GM21423 (cell line): Measurements from ENCODE around the gene HOXD8.

ENCODE experiments used
- ATAC-seq: cut with Tn5 transposase; IDR thresholded peaks from one replicate; pipeline ENCODE4 v1.9.1; 2021; ENCODE audit warnings: mild to moderate bottlenecking, moderate library complexity; ENCODE audit not compliant: unreplicated experiment

HOXD8 gene

GRCh38 chr2:176145085-176145969, 15.8 kb downstream of the HOXD8 start:
- ATAC-seq: no peak

DNA sequence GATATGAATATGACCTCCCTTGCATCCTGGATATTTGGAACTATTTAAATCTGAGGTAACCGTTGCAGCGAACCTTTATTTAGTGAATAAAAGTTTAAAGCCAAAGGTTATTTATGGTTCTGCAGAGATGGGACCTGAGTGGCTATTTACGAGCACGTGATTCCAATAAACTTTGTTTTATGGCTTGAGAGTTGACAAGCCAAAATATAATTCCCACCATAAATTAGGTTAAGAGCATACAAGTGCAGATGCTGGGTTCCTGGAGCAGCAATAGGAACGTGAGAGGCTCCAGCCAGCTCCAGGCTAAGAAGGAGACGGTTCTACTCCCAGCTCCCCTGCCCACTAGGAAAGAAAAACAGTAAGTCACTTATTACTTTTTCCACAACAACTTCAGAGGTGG, 16.6 kb downstream of the HOXD8 start:
- ATAC-seq: no peak

DNA sequence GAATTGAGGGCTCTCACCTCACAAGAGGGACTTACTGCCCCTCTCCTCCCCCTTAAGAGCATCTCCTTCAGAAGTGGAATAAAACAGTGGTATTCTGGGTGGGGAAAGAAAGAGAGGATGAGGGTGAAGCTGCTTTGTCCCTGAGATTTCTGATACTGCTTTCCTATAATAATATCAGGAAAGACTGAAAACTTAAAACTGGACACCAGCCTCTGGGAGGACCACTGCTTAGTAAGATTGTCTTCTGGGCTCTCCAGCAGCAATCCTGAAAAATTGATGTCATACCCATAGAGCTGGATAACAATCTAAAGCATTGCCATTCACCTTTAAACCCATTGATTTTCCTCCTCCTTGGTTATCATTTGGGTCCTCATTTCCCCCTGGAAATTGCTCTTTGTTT, 17.1 kb downstream of the HOXD8 start:
- no peak for ATAC-seq

GRCh38 chr2:176147210-176147799, 17.8 kb downstream of the HOXD8 start:
- ATAC-seq: no peak

- ATAC-seq: no peak
Observed at GRCh38 chr2:176147800-176148496, 18.4 kb downstream of the HOXD8 start.

GRCh38 chr2:176148751-176149421, 19.4 kb downstream of the HOXD8 start:
- no peak for ATAC-seq

DNA sequence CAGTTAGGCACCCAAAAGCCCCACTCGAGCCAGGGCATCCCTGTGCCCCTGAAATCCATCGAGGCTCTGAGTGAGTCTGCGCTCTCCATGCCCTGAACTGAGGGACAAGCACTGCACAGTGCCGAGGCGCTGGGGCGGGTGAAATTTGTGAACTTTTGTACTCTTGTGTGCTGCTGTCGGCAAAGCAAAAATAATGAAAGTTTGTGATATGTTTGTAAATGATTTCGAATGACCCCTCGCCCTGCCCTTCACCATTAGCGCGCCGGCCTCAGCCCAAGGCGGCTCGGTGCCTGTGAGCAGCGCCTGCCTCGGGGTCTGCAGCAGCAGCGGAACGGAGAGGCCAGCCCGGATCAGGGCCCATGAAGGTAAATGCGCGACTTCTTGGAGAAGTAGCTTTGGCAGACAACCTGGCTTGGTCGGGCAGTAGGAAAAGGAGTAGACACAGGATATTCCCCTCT, 20.0 kb downstream of the HOXD8 start:
- ATAC-seq: no peak

DNA sequence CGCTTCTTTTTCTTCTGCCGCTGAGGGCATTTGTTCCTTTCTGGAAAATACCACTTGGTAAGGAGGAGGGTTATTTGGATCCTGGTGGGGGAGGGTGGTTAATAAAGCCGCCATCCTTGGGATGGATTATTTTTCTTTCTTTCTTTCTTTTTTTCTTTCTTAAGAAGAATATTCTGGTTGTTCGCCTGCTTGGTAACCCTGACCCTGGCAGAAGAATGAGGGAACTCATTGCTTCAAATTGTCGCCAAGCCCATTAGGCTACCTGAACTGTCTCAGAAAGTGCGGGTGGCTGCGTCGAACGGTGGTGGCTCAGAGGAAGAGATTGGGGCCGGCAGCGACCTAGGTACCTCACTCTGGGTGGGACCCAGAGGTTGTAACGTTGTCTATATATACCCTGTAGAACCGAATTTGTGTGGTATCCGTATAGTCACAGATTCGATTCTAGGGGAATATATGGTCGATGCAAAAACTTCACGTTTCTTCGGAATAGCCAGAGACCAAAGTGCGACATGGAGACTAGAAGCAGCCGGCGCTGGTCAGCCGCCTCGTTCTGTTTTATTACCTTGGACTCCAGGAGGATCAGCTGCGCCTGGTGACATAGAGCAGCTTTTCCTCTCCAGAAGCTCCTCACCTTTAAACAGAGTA, 20.6 kb downstream of the HOXD8 start:
- no peak for ATAC-seq

DNA sequence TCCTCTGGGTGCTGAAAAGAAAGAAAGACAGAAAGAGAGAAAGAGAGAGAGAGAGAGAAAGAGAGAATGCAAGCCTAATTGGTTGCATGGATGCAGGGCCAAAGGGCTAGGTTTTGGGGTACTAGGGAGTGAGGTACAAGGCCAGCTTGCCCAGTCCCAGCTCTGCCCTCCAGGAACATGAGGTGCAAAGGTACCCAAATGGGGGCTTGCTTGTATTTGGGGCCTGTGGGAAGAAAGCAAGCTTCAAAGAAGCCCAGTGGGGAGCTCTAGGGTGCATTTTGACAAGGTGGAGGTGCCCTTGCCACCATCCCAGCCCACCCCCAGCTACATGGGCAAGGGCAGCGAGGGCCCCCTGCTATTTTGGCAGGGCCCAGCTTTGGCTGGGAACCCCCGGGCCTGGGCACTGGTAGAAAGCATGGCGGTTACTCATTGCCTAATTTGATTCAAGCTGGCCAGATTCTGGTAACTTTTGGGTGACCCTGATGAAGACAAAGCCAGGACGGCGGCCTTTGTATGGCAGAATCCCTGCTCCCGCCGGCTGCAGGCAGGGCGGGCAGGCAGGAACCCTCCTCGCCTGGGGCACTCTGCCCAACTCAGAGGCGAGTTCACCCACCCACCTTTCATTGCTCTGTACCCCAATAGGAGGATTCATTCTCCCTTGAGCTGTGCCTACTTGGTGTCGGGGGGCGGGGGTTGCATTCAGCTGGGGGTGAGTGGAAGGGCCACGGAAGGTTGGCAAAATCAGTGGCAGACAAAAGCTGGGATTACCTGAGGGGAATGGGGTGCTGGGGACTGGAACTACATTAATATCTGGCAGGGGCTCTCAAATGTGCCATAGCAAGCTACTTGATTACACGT, 21.3 kb downstream of the HOXD8 start:
- ATAC-seq: no peak

DNA sequence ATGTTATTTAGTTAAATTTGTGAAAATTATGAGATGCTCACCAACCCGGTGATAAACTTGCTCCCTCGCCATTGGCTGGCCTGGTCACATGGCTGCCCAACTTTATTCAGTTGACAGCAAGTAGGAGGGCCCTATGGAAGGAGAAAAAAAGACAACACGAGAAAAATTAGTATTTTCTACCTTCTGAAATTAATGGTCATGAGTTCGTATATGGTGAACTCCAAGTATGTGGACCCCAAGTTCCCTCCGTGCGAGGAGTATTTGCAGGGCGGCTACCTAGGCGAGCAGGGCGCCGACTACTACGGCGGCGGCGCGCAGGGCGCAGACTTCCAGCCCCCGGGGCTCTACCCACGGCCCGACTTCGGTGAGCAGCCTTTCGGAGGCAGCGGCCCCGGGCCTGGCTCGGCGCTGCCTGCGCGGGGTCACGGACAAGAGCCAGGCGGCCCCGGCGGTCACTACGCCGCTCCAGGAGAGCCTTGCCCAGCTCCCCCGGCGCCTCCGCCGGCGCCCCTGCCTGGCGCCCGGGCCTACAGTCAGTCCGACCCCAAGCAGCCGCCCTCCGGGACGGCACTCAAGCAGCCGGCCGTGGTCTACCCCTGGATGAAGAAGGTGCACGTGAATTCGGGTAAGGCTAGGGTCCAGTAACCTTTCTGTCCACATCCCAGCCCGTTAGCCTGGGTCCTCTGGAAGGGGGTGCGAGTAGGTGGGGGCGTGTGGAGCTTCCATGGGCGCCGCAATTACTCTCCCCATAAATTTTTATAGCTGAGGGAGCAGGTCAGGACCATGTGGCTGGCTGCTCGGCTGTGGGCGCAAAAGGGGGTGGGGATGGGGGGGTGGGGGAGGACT, 22.2 kb downstream of the HOXD8 start, which contains the start of gene HOXD4:
Gene HOXD4 (plus strand): TSS at position 109 of the 846 bp plus-strand sequence. CDS start 84 bp downstream, at position 193.
- no peak for ATAC-seq

DNA sequence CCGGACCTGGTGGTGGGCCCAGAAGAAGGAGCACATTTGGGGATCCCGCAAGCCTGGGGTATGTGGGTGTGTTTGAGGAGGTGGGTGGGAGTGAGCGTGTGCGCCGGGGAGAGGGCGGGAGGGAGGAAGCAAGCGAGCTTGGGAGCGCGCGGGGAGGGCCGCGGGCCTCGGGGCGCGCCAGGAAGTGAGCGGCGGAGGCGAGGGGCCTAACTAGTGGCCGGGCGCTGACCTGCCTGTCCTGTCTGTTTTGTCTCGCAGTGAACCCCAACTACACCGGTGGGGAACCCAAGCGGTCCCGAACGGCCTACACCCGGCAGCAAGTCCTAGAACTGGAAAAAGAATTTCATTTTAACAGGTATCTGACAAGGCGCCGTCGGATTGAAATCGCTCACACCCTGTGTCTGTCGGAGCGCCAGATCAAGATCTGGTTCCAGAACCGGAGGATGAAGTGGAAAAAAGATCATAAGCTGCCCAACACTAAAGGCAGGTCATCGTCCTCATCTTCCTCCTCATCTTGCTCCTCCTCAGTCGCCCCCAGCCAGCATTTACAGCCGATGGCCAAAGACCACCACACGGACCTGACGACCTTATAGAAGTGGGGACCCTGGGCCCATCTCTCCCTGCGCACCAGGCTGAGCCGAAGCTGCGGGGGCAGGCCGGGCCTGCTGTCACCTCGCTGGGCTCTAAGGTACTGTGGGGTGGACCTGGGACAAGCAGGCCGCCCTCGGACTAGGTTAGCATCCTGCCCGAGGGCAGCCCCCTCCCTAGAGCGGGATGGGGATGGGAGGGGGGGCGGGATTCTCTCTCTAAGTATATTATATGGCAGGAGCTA, 23.1 kb downstream of the HOXD8 start:
- no peak for ATAC-seq

DNA sequence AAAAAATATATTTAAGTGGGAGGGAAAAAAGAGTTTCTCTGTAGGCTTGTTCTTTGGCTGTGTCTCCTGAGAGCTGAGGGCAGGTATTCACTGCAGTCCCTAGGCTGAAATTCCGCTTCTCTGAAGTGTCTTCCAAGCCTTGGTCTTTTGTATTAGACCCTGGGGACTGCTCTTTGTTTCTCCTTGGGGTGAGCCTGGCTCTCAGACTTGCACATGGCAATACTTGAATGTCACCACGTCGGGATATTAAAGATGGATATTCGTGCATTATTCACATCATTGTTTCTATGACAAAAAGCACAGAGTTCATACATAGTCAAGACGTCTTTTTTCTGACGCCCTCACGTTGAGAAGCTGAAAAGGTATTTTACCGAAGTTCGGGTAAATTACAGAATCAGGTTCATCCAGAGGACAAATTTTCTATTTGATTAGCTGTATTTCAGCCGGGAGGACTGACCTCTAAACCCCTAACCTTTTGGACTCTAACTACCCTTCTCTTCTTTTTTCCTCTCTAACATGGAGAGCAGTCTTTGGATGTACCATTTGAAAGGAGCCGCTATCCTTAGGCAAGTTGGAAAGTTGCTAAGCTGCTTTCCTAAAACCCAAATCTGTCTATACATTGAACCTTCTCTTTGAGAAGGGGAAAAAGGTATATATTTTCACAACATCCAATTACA, 25.2 kb downstream of the HOXD8 start:
- ATAC-seq: no peak

- ATAC-seq: no peak
Observed at GRCh38 chr2:176155356-176156044, 26.0 kb downstream of the HOXD8 start.

- no peak for ATAC-seq
Observed at GRCh38 chr2:176156301-176156806, 26.8 kb downstream of the HOXD8 start.

DNA sequence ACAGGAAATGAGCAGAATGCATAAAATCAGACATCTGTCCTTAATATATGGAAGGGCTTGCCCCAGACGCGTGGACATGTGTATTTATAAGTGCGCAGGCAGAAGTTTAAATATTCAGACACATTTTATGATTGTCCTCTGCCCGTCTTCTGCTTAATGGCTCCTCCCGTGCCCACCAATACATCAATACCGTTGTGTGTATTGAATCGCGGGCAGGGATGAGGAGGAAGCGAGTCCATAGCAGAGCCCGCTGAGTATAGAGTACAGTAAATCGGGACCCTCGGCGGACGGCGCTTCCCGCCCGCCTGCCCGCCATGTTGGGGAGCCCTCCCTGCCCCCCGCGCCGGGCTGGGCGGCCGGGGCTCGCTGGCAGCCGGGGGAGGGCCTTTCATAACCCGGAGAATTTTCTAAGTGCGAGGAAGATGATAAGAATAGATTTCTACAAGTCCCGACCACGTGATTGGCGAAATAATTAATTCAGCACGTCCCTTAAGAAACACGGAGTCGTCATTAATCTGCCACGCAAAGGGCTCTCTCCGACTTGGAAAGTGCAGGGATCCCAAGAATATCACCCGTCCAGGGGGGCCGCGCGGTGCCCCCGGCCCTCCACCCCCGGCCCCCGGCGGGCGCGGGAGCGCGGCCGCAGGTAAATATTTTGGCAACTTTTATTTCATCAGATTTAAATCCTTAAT, 27.4 kb downstream of the HOXD8 start, which contains the start of gene HOXD3:
Gene HOXD3 (plus strand): TSS at position 501 of the 692 bp plus-strand sequence. CDS start 11,808 bp downstream, outside the sequence.
- no peak for ATAC-seq
